Glutamatergic neuron (in vitro differentiated cells): ENCODE data around the gene WFDC13. TPM values are rescaled to one million over a fixed set of nuclear protein-coding genes. Genes with fewer than 3 reads are reported as not detected.
"Not testable (repeated sequence)": the region's sequence is repeated elsewhere in the genome, so short reads cannot be mapped to it uniquely, and the experiment has no call there.

Source experiments
- DNase-seq: peaks from one replicate; pipeline ENCODE4 v3.0.0; 2022
- H3K27ac Mint-ChIP-seq: one replicate; pipeline ENCODE4 v1.8.0; 2020; ENCODE audit warnings: mild to moderate bottlenecking, mixed read lengths, inconsistent platforms; ENCODE audit not compliant: unreplicated experiment
- H3K27me3 Mint-ChIP-seq: one replicate; pipeline ENCODE4 v1.8.0; 2020; ENCODE audit warnings: mild to moderate bottlenecking, moderate library complexity, mixed read lengths, inconsistent platforms; ENCODE audit not compliant: unreplicated experiment
- H3K36me3 Mint-ChIP-seq: one replicate; pipeline ENCODE4 v1.8.0; 2020; ENCODE audit warnings: mild to moderate bottlenecking, mixed read lengths, inconsistent platforms; ENCODE audit not compliant: unreplicated experiment
- H3K4me1 Mint-ChIP-seq: one replicate; pipeline ENCODE4 v1.8.0; 2020; ENCODE audit warnings: mild to moderate bottlenecking, low read depth, mixed read lengths, inconsistent platforms; ENCODE audit not compliant: unreplicated experiment
- H3K4me3 Mint-ChIP-seq: one replicate; pipeline ENCODE4 v1.8.0; 2020; ENCODE audit warnings: mild to moderate bottlenecking, mixed read lengths, inconsistent platforms; ENCODE audit not compliant: unreplicated experiment
- H3K9me3 Mint-ChIP-seq: one replicate; pipeline ENCODE4 v1.8.0; 2020; ENCODE audit warnings: mild to moderate bottlenecking, moderate library complexity, mixed read lengths, inconsistent platforms; ENCODE audit not compliant: unreplicated experiment
- CTCF ChIP-seq: fragments of 200-600 bp; sonication (generic); IDR thresholded peaks from one replicate; pipeline ENCODE4 v1.5.0; 2021; ENCODE audit not compliant: partially characterized antibody, unreplicated experiment
- long read RNA-seq: library from polyadenylated mRNA; unstranded; transcript quantifications from one replicate; pipeline ENCODE4 v2.0.0, GENCODE V29; 2020; ENCODE audit not compliant: unreplicated experiment
- total RNA-seq: library from RNA; stranded (reverse); fragmentation: NEBNext Ultra II Directional; extraction: Animal tissue kit (Norgen Biotek cat#: 25700); gene quantifications from one replicate; pipeline ENCODE4 v1.2.1, GENCODE V29; 2021; ENCODE audit not compliant: unreplicated experiment

The WFDC13 gene
- total RNA-seq, result not detected
- long read RNA-seq, result 0 reads

DNA sequence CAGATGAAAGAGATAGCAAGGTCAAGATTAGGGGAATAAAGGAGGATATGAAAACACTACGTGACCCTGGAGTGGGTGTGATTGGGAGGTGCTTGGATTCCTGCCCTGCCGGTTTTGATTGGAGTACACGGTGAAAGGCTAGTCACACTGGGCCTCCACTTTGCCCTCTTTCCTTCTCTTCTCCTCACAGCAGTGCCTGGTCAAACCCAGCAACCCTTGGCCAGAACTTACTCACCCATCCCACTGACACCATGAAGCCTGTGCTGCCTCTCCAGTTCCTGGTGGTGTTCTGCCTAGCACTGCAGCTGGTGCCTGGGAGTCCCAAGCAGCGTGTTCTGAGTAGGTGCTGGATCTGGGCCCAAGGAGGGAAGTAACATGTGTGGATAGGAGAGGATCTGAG lies at the start of gene WFDC13:
Gene WFDC13, plus strand, starts transcription at position 166 of the 400 bp plus-strand sequence. Its CDS starts 86 bp downstream, at position 252.
- no peak for DNase-seq
- H3K27me3 Mint-ChIP-seq, result no peaks in the 10 kb centered on the region
- H3K4me1 Mint-ChIP-seq, result no peaks in the 10 kb centered on the region
- H3K27ac Mint-ChIP-seq, result no peak within 1 kb of the TSS
- no peaks in the 10 kb centered on the region for H3K36me3 Mint-ChIP-seq
- TF ChIP-seq CTCF, result no peak
- no peak within 1 kb of the TSS for H3K4me3 Mint-ChIP-seq
- H3K9me3 Mint-ChIP-seq, result no peaks in the 10 kb centered on the region

DNA sequence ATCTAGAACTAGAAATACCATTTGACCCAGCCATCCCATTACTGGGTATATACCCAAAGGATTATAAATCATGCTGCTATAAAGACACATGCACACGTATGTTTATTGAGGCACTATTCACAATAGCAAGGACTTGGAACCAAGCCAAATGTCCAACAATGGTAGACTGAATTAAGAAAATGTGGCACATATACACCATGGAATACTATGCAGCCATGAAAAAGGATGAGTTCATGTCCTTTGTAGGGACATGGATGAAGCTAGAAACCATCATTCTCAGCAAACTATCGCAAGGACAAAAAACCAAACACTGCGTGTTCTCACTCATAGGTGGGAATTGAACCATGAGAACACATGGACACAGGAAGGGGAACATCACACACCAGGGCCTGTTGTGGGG lies 44.8 kb upstream of the WFDC13 start:
- not testable (repeated sequence) for H3K27me3 Mint-ChIP-seq, H3K4me3 Mint-ChIP-seq, H3K4me1 Mint-ChIP-seq, H3K36me3 Mint-ChIP-seq, H3K9me3 Mint-ChIP-seq, DNase-seq, H3K27ac Mint-ChIP-seq

DNA sequence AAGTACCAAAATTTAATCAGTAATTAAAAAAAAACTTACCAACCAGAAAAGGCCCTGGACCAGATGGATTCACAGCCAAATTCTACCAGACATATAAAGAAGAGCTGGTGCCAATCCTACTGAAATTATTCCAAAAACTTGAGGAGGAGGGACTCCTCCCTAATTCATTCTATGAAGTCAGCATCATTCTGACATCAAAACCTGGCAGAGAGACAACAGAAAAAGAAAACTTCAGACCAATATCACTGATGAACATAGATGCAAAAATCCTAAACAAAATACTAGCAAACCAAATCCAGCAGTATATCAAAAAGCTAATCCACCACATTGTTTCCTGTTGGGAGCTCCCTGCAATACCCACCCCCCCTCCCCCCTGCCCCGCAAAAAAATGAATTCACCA lies 31.7 kb upstream of the WFDC13 start, which contains the start of gene WFDC11:
Gene WFDC11, minus strand, starts transcription at position 101 of the 400 bp plus-strand sequence. CDS start 19,639 bp downstream, outside the sequence.
- no peaks in the 10 kb centered on the region for H3K36me3 Mint-ChIP-seq
- no peaks in the 10 kb centered on the region for H3K4me1 Mint-ChIP-seq
- no peaks in the 10 kb centered on the region for H3K9me3 Mint-ChIP-seq
- H3K27ac Mint-ChIP-seq, result no peak within 1 kb of the TSS
- H3K4me3 Mint-ChIP-seq, result no peak within 1 kb of the TSS
- TF ChIP-seq CTCF, result no peak
- DNase-seq, result no peak
- peaks cover 2% of the 10 kb centered on the region for H3K27me3 Mint-ChIP-seq

- DNase-seq, result no peak
- H3K27me3 Mint-ChIP-seq, result no peaks in the 10 kb centered on the region
- H3K9me3 Mint-ChIP-seq, result no peaks in the 10 kb centered on the region
- H3K36me3 Mint-ChIP-seq, result peaks cover 5% of the 10 kb centered on the region
- no peaks in the 10 kb centered on the region for H3K4me1 Mint-ChIP-seq
- TF ChIP-seq CTCF, result no peak
- no peak overlapping the region for H3K27ac Mint-ChIP-seq
- H3K4me3 Mint-ChIP-seq, result no peak overlapping the region
These were observed 29.1 kb upstream of the WFDC13 start for GRCh38 chr20:45672765-45673164.

GRCh38 chr20:45679650-45680049 lies 22.2 kb upstream of the WFDC13 start:
- TF ChIP-seq CTCF, result no peak
- no peak overlapping the region for H3K27ac Mint-ChIP-seq
- H3K36me3 Mint-ChIP-seq, result peaks cover 16% of the 10 kb centered on the region
- no peaks in the 10 kb centered on the region for H3K27me3 Mint-ChIP-seq
- no peak for DNase-seq
- no peak overlapping the region for H3K4me3 Mint-ChIP-seq
- H3K4me1 Mint-ChIP-seq, result no peaks in the 10 kb centered on the region
- H3K9me3 Mint-ChIP-seq, result no peaks in the 10 kb centered on the region

DNA sequence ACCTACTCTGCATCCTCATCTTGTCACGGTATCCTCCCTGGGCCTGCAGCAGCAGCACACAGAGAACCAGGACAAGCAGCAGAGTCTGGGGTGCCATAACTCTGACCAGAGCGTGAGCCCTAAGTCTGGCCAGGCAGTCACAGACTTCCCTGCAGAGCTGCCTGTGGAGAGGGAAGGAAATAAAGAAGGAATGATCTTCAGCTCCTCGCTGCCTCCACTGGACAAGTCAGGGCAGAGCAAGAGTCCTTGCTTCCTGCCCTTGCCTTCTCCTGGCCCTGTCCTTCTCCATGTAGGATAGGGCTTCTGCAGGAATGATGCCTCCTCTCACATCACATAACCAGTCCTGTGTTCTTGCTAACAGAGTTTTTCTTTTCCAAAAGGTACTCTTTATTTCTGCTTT lies 15.9 kb upstream of the WFDC13 start:
- no peaks in the 10 kb centered on the region for H3K27me3 Mint-ChIP-seq
- H3K4me3 Mint-ChIP-seq, result no peak overlapping the region
- no peaks in the 10 kb centered on the region for H3K9me3 Mint-ChIP-seq
- no peaks in the 10 kb centered on the region for H3K4me1 Mint-ChIP-seq
- no peaks in the 10 kb centered on the region for H3K36me3 Mint-ChIP-seq
- TF ChIP-seq CTCF, result no peak
- no peak overlapping the region for H3K27ac Mint-ChIP-seq
- DNase-seq, result peak; percentile 23

- H3K4me1 Mint-ChIP-seq, H3K27me3 Mint-ChIP-seq, H3K4me3 Mint-ChIP-seq, H3K27ac Mint-ChIP-seq, H3K9me3 Mint-ChIP-seq, DNase-seq, H3K36me3 Mint-ChIP-seq: not testable (repeated sequence)
These were observed 8.5 kb upstream of the WFDC13 start for GRCh38 chr20:45693346-45693745.
